Transverse colon (tissue), 4 donors: Measurements from ENCODE around the gene MYH7B.

Experiments
- POLR2AphosphoS5 ChIP-seq, 3 donors: sonication (generic); formaldehyde crosslinking; IDR thresholded peaks; one replicate each; pipeline ENCODE4 v1.6.1; 2016; ENCODE audit warnings: antibody characterized with exemption in 3 of 3
- TF ChIP-seq, protein P1 (sequence below), 5 experiments: fragments of 200-600 bp in 3 of 5; fragments of 450-650 bp in 2 of 5; sonication (generic) in 3 of 5; IDR thresholded peaks; 1 replicate in 2 of 5; 2 replicates in 3 of 5; pipeline ENCODE4 v1.5.1; 2016 to 2017; ENCODE audit warnings: antibody characterized with exemption in 5 of 5, inconsistent platforms in 3 of 5, mild to moderate bottlenecking in 2 of 5, moderate library complexity in 1 of 5

DNA sequence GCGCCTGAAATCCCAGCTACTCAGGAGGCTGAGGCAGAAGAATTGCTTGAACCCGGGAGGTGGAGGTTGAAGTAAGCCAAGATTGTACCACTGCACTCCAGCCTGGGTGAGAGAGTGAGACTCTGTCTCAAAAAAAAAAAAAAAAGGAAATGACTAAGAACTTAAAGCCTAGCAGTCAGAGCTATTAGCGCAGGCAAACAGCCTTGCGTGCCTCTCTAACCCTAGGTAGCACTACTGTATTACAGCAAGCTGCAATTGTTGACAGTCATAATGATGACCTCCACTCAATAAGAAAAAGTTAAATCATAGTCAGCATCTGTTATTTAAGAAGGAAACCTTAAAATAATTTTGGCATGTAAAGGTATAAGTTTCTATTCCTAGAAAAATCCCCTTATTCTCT is 14.4 kb upstream of the MYH7B start:
- TF ChIP-seq POLR2AphosphoS5 (IDR thresholded peaks at IDR 0.05): no peak
- TF ChIP-seq, protein P1, sequence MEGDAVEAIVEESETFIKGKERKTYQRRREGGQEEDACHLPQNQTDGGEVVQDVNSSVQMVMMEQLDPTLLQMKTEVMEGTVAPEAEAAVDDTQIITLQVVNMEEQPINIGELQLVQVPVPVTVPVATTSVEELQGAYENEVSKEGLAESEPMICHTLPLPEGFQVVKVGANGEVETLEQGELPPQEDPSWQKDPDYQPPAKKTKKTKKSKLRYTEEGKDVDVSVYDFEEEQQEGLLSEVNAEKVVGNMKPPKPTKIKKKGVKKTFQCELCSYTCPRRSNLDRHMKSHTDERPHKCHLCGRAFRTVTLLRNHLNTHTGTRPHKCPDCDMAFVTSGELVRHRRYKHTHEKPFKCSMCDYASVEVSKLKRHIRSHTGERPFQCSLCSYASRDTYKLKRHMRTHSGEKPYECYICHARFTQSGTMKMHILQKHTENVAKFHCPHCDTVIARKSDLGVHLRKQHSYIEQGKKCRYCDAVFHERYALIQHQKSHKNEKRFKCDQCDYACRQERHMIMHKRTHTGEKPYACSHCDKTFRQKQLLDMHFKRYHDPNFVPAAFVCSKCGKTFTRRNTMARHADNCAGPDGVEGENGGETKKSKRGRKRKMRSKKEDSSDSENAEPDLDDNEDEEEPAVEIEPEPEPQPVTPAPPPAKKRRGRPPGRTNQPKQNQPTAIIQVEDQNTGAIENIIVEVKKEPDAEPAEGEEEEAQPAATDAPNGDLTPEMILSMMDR (IDR thresholded peaks at IDR 0.05): no peak
